ENCODE data around the gene CDC42EP1. TPM values are rescaled to one million over a fixed set of nuclear protein-coding genes. Genes with fewer than 3 reads are reported as not detected.

CDC42EP1 gene
- total RNA-seq, 1 experiment from 2014 or later: 62.5 TPM

DNA sequence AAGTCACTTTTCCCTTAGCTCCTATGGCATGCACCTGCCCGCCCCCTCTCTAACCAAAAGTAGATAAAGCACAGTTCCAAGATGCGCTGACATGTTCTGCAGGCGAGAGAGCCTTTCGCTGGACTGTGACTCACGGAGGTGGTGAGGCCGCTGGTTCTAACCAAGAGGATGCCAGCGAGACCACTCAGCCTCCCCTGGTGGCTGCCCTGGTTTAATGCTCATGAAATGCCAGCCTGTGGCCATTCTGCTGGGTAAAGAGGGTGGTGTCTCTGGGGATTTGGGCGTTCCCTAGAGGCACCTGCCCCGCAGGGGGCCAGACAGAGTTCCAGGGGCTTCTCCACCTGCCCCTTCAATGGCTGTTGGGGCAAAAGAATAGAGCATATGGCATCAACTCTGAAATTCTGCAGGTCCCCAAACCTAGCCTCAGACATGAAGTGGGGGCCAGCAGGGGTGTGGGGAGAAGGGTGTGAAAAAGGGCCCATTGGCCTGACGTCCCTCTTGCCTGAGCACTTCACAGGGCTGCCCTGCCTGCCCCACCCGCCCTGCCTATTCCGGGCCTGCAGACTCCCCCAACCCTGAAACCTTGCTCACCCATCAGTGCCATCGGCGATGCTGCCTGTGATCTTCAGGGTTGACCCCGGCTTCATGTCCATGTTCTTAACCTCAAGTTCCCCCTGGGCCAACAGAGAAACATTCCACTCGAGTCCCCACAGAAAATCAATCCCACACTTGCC lies 11.1 kb downstream of the CDC42EP1 start:
- ATAC-seq (peak; percentile 54), DNase-seq (ENCODE audit: low read depth, low spot score) (no peak)
- in situ Hi-C loops (cut with HindIII; ENCODE audit: low pct_unique_long_range_greater_than_20kb, low sequenced_read_pairs) (no loop called here), intact Hi-C loops (cut with micrococcal nuclease; ENCODE audit: unreplicated experiment) (no loop called here)
- Histone ChIP-seq H3K27ac (ENCODE audit: low read length) (no peak overlapping the region), H3K9me3 (ENCODE audit: control insufficient read depth, insufficient read depth, low read depth, low read length) (no peaks in the 10 kb centered on the region), H3K4me1 (ENCODE audit: control insufficient read depth, insufficient read depth, low read length) (peaks cover 23% of the 10 kb centered on the region), H3K27me3 (ENCODE audit: control insufficient read depth, insufficient read depth, low read length) (no peaks in the 10 kb centered on the region), H3K4me3 (ENCODE audit: low read depth in 2 of 2, low read length in 2 of 2) (no peak overlapping the region), H3K36me3 (ENCODE audit: control insufficient read depth, insufficient read depth, low read length) (no peaks in the 10 kb centered on the region)
- POLR2A ChIA-PET: interaction anchor here (0.6 kb wide), 1 partner anchor 9 kb away, joined by 19 read pairs; no protein-coding TSS in a partner anchor
- BruUV-seq (replicated peaks): no TSS peak
- CTCF ChIA-PET: no interaction called here
- no peak; the same call in 1 of the 2 replicates for TF ChIP-seq POLR2AphosphoS5 (IDR thresholded peaks at IDR 0.05; ENCODE audit: low read depth, low read length)
- TF ChIP-seq SIN3A (IDR thresholded peaks at IDR 0.05; ENCODE audit: borderline replicate concordance, insufficient read depth, low read depth, low read length): no peak
- TF ChIP-seq, protein P1, sequence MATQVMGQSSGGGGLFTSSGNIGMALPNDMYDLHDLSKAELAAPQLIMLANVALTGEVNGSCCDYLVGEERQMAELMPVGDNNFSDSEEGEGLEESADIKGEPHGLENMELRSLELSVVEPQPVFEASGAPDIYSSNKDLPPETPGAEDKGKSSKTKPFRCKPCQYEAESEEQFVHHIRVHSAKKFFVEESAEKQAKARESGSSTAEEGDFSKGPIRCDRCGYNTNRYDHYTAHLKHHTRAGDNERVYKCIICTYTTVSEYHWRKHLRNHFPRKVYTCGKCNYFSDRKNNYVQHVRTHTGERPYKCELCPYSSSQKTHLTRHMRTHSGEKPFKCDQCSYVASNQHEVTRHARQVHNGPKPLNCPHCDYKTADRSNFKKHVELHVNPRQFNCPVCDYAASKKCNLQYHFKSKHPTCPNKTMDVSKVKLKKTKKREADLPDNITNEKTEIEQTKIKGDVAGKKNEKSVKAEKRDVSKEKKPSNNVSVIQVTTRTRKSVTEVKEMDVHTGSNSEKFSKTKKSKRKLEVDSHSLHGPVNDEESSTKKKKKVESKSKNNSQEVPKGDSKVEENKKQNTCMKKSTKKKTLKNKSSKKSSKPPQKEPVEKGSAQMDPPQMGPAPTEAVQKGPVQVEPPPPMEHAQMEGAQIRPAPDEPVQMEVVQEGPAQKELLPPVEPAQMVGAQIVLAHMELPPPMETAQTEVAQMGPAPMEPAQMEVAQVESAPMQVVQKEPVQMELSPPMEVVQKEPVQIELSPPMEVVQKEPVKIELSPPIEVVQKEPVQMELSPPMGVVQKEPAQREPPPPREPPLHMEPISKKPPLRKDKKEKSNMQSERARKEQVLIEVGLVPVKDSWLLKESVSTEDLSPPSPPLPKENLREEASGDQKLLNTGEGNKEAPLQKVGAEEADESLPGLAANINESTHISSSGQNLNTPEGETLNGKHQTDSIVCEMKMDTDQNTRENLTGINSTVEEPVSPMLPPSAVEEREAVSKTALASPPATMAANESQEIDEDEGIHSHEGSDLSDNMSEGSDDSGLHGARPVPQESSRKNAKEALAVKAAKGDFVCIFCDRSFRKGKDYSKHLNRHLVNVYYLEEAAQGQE (IDR thresholded peaks at IDR 0.05; ENCODE audit: insufficient read depth in 1 of 2, low read depth in 2 of 2, low read length in 1 of 2): no peak
- TF ChIP-seq, protein P2, sequence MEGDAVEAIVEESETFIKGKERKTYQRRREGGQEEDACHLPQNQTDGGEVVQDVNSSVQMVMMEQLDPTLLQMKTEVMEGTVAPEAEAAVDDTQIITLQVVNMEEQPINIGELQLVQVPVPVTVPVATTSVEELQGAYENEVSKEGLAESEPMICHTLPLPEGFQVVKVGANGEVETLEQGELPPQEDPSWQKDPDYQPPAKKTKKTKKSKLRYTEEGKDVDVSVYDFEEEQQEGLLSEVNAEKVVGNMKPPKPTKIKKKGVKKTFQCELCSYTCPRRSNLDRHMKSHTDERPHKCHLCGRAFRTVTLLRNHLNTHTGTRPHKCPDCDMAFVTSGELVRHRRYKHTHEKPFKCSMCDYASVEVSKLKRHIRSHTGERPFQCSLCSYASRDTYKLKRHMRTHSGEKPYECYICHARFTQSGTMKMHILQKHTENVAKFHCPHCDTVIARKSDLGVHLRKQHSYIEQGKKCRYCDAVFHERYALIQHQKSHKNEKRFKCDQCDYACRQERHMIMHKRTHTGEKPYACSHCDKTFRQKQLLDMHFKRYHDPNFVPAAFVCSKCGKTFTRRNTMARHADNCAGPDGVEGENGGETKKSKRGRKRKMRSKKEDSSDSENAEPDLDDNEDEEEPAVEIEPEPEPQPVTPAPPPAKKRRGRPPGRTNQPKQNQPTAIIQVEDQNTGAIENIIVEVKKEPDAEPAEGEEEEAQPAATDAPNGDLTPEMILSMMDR (IDR thresholded peaks at IDR 0.05): no peak; the same call in 1 of the 2 replicates
- no peak for TF ChIP-seq TCF7L2 (IDR thresholded peaks at IDR 0.05; ENCODE audit: low read depth, low read length)

DNA sequence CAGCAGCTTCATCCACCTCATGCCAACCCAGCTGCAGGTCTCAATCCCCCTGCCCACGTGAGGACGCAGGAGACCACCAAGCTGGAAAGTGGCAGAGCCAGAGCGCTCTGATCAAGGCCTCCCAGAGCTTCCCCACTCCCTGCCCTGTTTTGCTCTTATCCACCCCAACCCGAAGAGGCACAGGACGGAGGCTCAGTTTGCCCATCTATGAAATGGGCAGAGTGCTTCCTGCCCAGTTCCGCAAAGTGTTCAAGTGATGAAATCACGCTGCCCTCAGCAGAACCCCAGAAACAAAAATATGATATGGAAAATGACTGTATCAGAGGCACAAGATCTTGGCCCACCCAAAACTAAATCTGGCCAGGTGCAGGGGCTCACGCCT lies 11.7 kb downstream of the CDC42EP1 start:
- H3K27ac ChIP-seq (ENCODE audit: low read length): no peak overlapping the region
- ATAC-seq (no peak), DNase-seq (ENCODE audit: low read depth, low spot score) (no peak)
- H3K27me3 ChIP-seq (ENCODE audit: control insufficient read depth, insufficient read depth, low read length): no peaks in the 10 kb centered on the region
- no peak overlapping the region for H3K4me3 ChIP-seq (ENCODE audit: low read depth in 2 of 2, low read length in 2 of 2)
- CTCF ChIA-PET: no interaction called here
- intact Hi-C loops (cut with micrococcal nuclease; ENCODE audit: unreplicated experiment) (no loop called here), in situ Hi-C loops (cut with HindIII; ENCODE audit: low pct_unique_long_range_greater_than_20kb, low sequenced_read_pairs) (no loop called here)
- no peaks in the 10 kb centered on the region for H3K9me3 ChIP-seq (ENCODE audit: control insufficient read depth, insufficient read depth, low read depth, low read length)
- no TSS peak for BruUV-seq (replicated peaks)
- POLR2A ChIA-PET: no interaction called here
- H3K36me3 ChIP-seq (ENCODE audit: control insufficient read depth, insufficient read depth, low read length): no peaks in the 10 kb centered on the region
- TF ChIP-seq, protein P2 (IDR thresholded peaks at IDR 0.05): no peak
- TF ChIP-seq, protein P1 (IDR thresholded peaks at IDR 0.05; ENCODE audit: insufficient read depth in 1 of 2, low read depth in 2 of 2, low read length in 1 of 2): no peak
- no peak for TF ChIP-seq TCF7L2 (IDR thresholded peaks at IDR 0.05; ENCODE audit: low read depth, low read length)
- no peak for TF ChIP-seq SIN3A (IDR thresholded peaks at IDR 0.05; ENCODE audit: borderline replicate concordance, insufficient read depth, low read depth, low read length)
- no peak for TF ChIP-seq POLR2AphosphoS5 (IDR thresholded peaks at IDR 0.05; ENCODE audit: low read depth, low read length)
- H3K4me1 ChIP-seq (ENCODE audit: control insufficient read depth, insufficient read depth, low read length): peaks cover 19% of the 10 kb centered on the region
